CD8-positive, alpha-beta memory T cell (primary cell): ENCODE data around the gene FNDC8. TPM values are rescaled to one million over a fixed set of nuclear protein-coding genes. Genes with fewer than 3 reads are reported as not detected.
"Not testable (repeated sequence)": the region's sequence is repeated elsewhere in the genome, so short reads cannot be mapped to it uniquely, and the experiment has no call there.

Source experiments
- CTCF ChIA-PET: fragments of 350-600 bp; sonication (Branson Sonifier 250); formaldehyde crosslinking; loops from one replicate; lab custom pipeline; 2021; ENCODE audit warnings: antibody characterized with exemption; lab: Charles Lee
- POLR2A ChIA-PET: fragments of 350-600 bp; sonication (Branson Sonifier 250); formaldehyde crosslinking; loops from one replicate; lab custom pipeline; 2021; ENCODE audit warnings: antibody characterized with exemption; lab: Charles Lee
- DNase-seq, 5 donors: peaks; one replicate each; pipeline versions ENCODE4 v3.0.0 to v3.0.0-alpha.2; 2020 to 2022; ENCODE audit warnings: mixed read lengths in 1 of 5
- H3K27ac ChIP-seq: one replicate; pipeline ENCODE4 v1.7.0; 2013; ENCODE audit warnings: low read depth, mild to moderate bottlenecking, low read length, moderate library complexity
- H3K27me3 ChIP-seq: 2 replicates; pipeline ENCODE4 v1.7.0; 2013; ENCODE audit warnings: low read length, mild to moderate bottlenecking; ENCODE audit not compliant: insufficient read depth, poor library complexity, severe bottlenecking
- H3K36me3 ChIP-seq: 2 replicates; pipeline ENCODE4 v1.7.0; 2013; ENCODE audit warnings: mild to moderate bottlenecking, low read length, moderate library complexity; ENCODE audit not compliant: insufficient read depth
- H3K4me1 ChIP-seq: 2 replicates; pipeline ENCODE4 v1.7.0; 2013; ENCODE audit warnings: mild to moderate bottlenecking, low read length, moderate library complexity; ENCODE audit not compliant: insufficient read depth
- H3K4me3 ChIP-seq: 2 replicates; pipeline ENCODE4 v1.7.0; 2013; ENCODE audit warnings: mild to moderate bottlenecking, low read length
- H3K9me3 ChIP-seq: 2 replicates; pipeline ENCODE4 v1.7.0; 2013; ENCODE audit warnings: mild to moderate bottlenecking, low read length
- H3K27ac Mint-ChIP-seq, 8 donors: one replicate each; pipeline ENCODE4 v1.8.0; 2020 to 2021; ENCODE audit warnings: mixed read lengths in 8 of 8, mild to moderate bottlenecking in 6 of 8, inconsistent platforms in 3 of 8, moderate library complexity in 3 of 8
- H3K27me3 Mint-ChIP-seq, 2 donors: one replicate each; pipeline ENCODE4 v1.8.0; 2020 to 2021; ENCODE audit warnings: mixed read lengths in 2 of 2, mild to moderate bottlenecking in 1 of 2, moderate library complexity in 1 of 2
- H3K36me3 Mint-ChIP-seq, 3 donors: one replicate each; pipeline ENCODE4 v1.8.0; 2020 to 2021; ENCODE audit warnings: mixed read lengths in 3 of 3, inconsistent platforms in 1 of 3, mild to moderate bottlenecking in 1 of 3
- H3K4me1 Mint-ChIP-seq, 3 donors: one replicate each; pipeline ENCODE4 v1.8.0; 2020 to 2021; ENCODE audit warnings: mixed read lengths in 3 of 3, inconsistent platforms in 1 of 3, mild to moderate bottlenecking in 1 of 3
- H3K4me3 Mint-ChIP-seq, 7 donors: one replicate each; pipeline ENCODE4 v1.8.0; 2020 to 2021; ENCODE audit warnings: mixed read lengths in 7 of 7, mild to moderate bottlenecking in 6 of 7, moderate library complexity in 4 of 7, inconsistent platforms in 2 of 7
- H3K9me3 Mint-ChIP-seq, 5 donors: one replicate each; pipeline ENCODE4 v1.8.0; 2020 to 2022; ENCODE audit warnings: mixed read lengths in 5 of 5, mild to moderate bottlenecking in 3 of 5, moderate library complexity in 2 of 5, inconsistent platforms in 1 of 5
- polyA plus RNA-seq: library from polyadenylated mRNA; unstranded; fragments of 300-500 nt; fragmentation: Illumina TruSeq; gene quantifications from one replicate; pipeline ENCODE4 v1.2.3, GENCODE V29; 2021
- total RNA-seq, 2 experiments: library from RNA; stranded (reverse); gene quantifications; one replicate each; pipeline ENCODE4 v1.2.3, GENCODE V29; 2021

FNDC8 gene
- total and polyA plus RNA-seq, 3 experiments from 2014 or later, result 0.15 to 0.16 TPM; not detected in 1

GRCh38 chr17:35175638-35176415 lies 54.4 kb downstream of the FNDC8 start:
- POLR2A ChIA-PET, result interaction anchor here (0.8 to 1.5 kb wide), 2 partner anchors 38 to 67 kb away, joined by 3 read pairs; partner anchors contain the start of gene SLFN5

GRCh38 chr17:35176897-35177296 lies 55.5 kb downstream of the FNDC8 start:
- Histone ChIP-seq H3K27me3 (no peaks in the 10 kb centered on the region), H3K4me3 (no peak overlapping the region), H3K4me1 (peaks cover 55% of the 10 kb centered on the region), H3K27ac (no peak overlapping the region), H3K9me3 (no peaks in the 10 kb centered on the region), H3K36me3 (no peaks in the 10 kb centered on the region)
- Mint-ChIP-seq H3K4me3 (peak overlapping the region in 6 of 7 donors; percentile 6 to 79 (median 70)), H3K9me3 (peaks cover 0 to 3% (median 0%) of the 10 kb centered on the region in 5 donors), H3K27me3 (peaks cover 0 to 6% of the 10 kb centered on the region in 2 donors), H3K4me1 (peaks cover 66 to 92% (median 66%) of the 10 kb centered on the region in 3 donors), H3K27ac (peak overlapping the region; percentile 91 to 97 (median 94)), H3K36me3 (peaks cover 0 to 3% (median 1%) of the 10 kb centered on the region in 3 donors)
- no peak for DNase-seq
- CTCF ChIA-PET, result interaction anchor here (1.4 to 3.8 kb wide), 2 partner anchors 36 to 59 kb away, joined by 3 to 12 read pairs; no protein-coding TSS in a partner anchor
- POLR2A ChIA-PET, result interaction anchor here (0.6 kb wide), 1 partner anchor 66 kb away, joined by 3 read pairs; the partner anchor contains the start of gene SLFN5

More at GRCh38 chr17:35175638-35176415, 54.4 kb downstream of the FNDC8 start:
- H3K4me3 ChIP-seq, result no peak overlapping the region
- H3K9me3 Mint-ChIP-seq, result peaks cover 0 to 3% (median 0%) of the 10 kb centered on the region in 5 donors
- H3K27me3 Mint-ChIP-seq, result peaks cover 0 to 6% of the 10 kb centered on the region in 2 donors
- H3K27ac ChIP-seq, result no peak overlapping the region
- CTCF ChIA-PET, result interaction anchor here (0.7 to 3.8 kb wide), 6 partner anchors 8 to 629 kb away, joined by 3 to 12 read pairs (median 3); partner anchors contain the start of gene SLFN5
- H3K4me1 ChIP-seq, result peaks cover 64% of the 10 kb centered on the region
- no peak for DNase-seq
- peaks cover 0 to 3% (median 1%) of the 10 kb centered on the region in 3 donors for H3K36me3 Mint-ChIP-seq
- H3K4me3 Mint-ChIP-seq, result peak overlapping the region in 2 of 7 donors; percentile 34 to 51
- no peaks in the 10 kb centered on the region for H3K27me3 ChIP-seq
- peaks cover 74 to 93% (median 75%) of the 10 kb centered on the region in 3 donors for H3K4me1 Mint-ChIP-seq
- H3K27ac Mint-ChIP-seq, result peak overlapping the region; percentile 9 to 97 (median 93)
- no peaks in the 10 kb centered on the region for H3K36me3 ChIP-seq
- no peaks in the 10 kb centered on the region for H3K9me3 ChIP-seq

DNA sequence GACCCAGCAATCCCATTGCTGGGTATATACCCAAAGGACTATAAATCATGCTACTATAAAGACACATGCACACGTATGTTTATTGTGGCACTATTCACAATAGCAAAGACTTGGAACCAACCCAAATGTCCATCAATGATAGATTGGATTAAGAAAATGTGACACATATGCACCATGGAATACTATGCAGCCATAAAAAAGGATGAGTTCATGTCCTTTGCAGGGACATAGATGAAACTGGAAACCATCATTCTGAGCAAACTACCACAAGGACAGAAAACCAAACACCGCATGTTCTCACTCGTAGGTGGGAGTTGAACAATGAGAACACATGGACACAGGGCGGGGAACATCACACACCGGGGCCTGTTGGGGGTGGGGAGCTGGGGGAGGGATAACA lies 58.0 kb downstream of the FNDC8 start:
- not testable (repeated sequence) for H3K36me3 Mint-ChIP-seq, H3K4me3 Mint-ChIP-seq, H3K9me3 Mint-ChIP-seq, H3K27ac ChIP-seq, H3K27me3 Mint-ChIP-seq, H3K9me3 ChIP-seq, H3K27me3 ChIP-seq, H3K36me3 ChIP-seq, H3K4me3 ChIP-seq, DNase-seq
- H3K27ac Mint-ChIP-seq, result peak overlapping the region in 4 of 8 donors; percentile 56 to 85 (median 68)
- CTCF ChIA-PET, result interaction anchor here (3.8 kb wide), 1 partner anchor 34 kb away, joined by 12 read pairs; no protein-coding TSS in a partner anchor
- H3K4me1 Mint-ChIP-seq, result peaks cover 60 to 92% (median 69%) of the 10 kb centered on the region in 3 donors
- POLR2A ChIA-PET, result interaction anchor here (0.6 kb wide), 1 partner anchor 432 kb away, joined by 3 read pairs; no protein-coding TSS in a partner anchor
- H3K4me1 ChIP-seq, result peaks cover 48% of the 10 kb centered on the region

Other genes starting within 250 kb of the FNDC8 start
- 1 to 10 TPM in 1 of 2 experiments, under 1 TPM in 1; 0.90 to 1.8 TPM for gene CCT6B, start 160.2 kb upstream of the FNDC8 start, total RNA-seq
- gene CCT6B, start 160.2 kb upstream of the FNDC8 start, polyA plus RNA-seq, result 0.74 TPM
- gene ZNF830, start 160.1 kb upstream of the FNDC8 start, total RNA-seq, result 10 to 100 TPM; 22.7 to 26.7 TPM
- gene ZNF830, start 160.1 kb upstream of the FNDC8 start, polyA plus RNA-seq, result 25.2 TPM
- 10 to 100 TPM; 48.7 to 50.9 TPM for gene LIG3, start 141.1 kb upstream of the FNDC8 start, total RNA-seq
- gene LIG3, start 141.1 kb upstream of the FNDC8 start, polyA plus RNA-seq, result 14.7 TPM
- 10 to 100 TPM; 30.2 to 33.1 TPM for gene RFFL, start 57.9 kb upstream of the FNDC8 start, total RNA-seq
- gene RFFL, start 57.9 kb upstream of the FNDC8 start, polyA plus RNA-seq, result 43.6 TPM
- 10 to 100 TPM; 27.5 to 29.8 TPM for gene RAD51D, start 1.8 kb upstream of the FNDC8 start, total RNA-seq
- gene RAD51D, start 1.8 kb upstream of the FNDC8 start, polyA plus RNA-seq, result 11.9 TPM
- 10 to 100 TPM; 54.0 to 58.3 TPM for gene NLE1, start 20.7 kb downstream of the FNDC8 start, total RNA-seq
- gene NLE1, start 20.7 kb downstream of the FNDC8 start, polyA plus RNA-seq, result 4.6 TPM
- not detected for gene UNC45B, start 26.2 kb downstream of the FNDC8 start, total RNA-seq
- 0.43 TPM for gene UNC45B, start 26.2 kb downstream of the FNDC8 start, polyA plus RNA-seq
- not detected for gene SLC35G3, start 72.8 kb downstream of the FNDC8 start, total RNA-seq
- not detected for gene SLC35G3, start 72.8 kb downstream of the FNDC8 start, polyA plus RNA-seq
- gene SLFN5, start 121.5 kb downstream of the FNDC8 start, total RNA-seq, result 10 to 100 TPM; 28.6 to 30.2 TPM
- gene SLFN5, start 121.5 kb downstream of the FNDC8 start, polyA plus RNA-seq, result 158 TPM